Measurements from ENCODE around the gene STK11. TPM values are rescaled to one million over a fixed set of nuclear protein-coding genes. Genes with fewer than 3 reads are reported as not detected.

The STK11 gene
- polyA plus RNA-seq, 1 donor from 2014 or later = 14.9 TPM

DNA sequence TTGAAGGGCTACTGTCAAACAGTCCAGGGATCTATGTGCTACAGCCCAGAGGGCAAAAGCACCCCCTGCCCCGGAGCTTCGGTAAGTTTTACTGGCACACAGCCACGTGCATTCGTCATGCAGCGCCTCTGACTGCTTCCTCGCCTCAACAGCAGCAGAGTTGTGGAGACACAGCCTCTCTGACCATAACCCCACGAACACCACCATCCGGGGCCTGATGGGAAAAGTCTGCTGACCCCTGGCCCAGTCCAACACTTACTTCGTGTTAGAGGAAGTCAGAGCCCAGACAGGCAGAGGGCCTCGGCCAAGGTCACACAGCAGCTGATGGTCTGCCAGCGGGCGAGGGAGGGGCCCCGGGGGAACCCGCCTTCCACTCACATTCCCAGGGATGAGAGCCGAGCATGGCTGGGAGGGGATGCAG is 27.1 kb downstream of the STK11 start:
- Mint-ChIP-seq H3K27me3 (no peaks in the 10 kb centered on the region), H3K4me3 (peak overlapping the region in 2 of 4 donors; percentile 23 to 78), H3K36me3 (no peaks in the 10 kb centered on the region), H3K27ac (peak overlapping the region in 1 of 3 donors; percentile 87), H3K9me3 (no peaks in the 10 kb centered on the region), H3K4me1 (no peaks in the 10 kb centered on the region)

DNA sequence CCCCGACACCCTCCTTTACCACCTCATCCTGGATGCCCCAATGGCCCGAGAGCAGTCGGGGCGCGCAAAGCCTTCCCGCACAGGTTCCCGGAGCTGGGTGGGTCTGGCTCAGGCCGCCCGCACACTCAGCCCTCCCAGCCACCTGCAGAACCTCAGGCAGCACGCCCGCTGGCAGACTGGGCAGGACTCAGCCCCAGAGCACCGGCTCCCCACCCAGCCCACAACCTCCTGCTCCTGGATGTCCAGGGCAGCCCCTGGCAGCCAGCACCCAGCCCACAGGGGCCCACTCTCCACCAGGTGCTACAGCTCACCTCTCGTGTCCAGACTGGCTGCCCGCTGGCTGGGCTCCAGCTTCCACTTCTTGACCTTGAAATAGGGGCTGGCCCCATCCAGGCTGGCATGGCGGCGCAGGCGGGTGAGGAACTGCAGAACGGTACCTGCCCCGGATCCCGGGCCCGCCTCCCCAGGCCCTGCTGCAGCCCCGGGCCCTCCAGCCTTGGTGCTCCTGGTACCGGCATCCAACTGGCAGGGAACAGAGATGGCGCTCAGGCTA is 27.6 kb downstream of the STK11 start:
- Mint-ChIP-seq H3K4me1 (no peaks in the 10 kb centered on the region), H3K36me3 (no peaks in the 10 kb centered on the region), H3K27me3 (no peaks in the 10 kb centered on the region), H3K27ac (no peak overlapping the region), H3K9me3 (no peaks in the 10 kb centered on the region), H3K4me3 (peak overlapping the region in 1 of 4 donors; percentile 23)

- Mint-ChIP-seq H3K4me1 (peaks cover 0 to 8% (median 5%) of the 10 kb centered on the region in 3 donors), H3K4me3 (no peak overlapping the region), H3K36me3 (no peaks in the 10 kb centered on the region), H3K27ac (no peak overlapping the region), H3K9me3 (peaks cover 0 to 2% (median 0%) of the 10 kb centered on the region in 3 donors), H3K27me3 (peaks cover 6% of the 10 kb centered on the region)
Measured at GRCh38 chr19:1234051-1234954, 28.7 kb downstream of the STK11 start.

DNA sequence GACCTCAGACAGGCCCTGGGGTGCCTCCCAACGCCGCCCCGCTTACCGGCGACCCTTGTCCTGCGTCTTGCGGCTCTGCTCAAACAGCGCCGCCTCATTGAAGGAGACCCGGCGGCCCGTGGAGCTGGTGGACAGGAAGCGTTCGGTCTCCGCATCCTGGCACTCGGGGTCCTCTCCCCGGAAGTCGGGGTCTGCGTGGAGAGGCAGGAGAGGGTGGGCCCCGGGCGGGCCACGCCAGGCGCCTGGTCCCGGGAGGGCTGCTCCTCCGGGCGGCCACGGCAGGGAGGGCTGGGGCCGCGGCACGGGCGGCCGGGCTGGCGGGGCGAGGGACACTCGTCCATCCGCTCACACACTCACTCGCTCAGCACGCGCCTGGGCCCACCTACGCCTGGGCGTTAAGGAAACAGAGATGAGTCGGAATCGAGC is 29.4 kb downstream of the STK11 start:
- H3K36me3 Mint-ChIP-seq = no peaks in the 10 kb centered on the region
- no peak overlapping the region for H3K4me3 Mint-ChIP-seq
- peaks cover 0 to 9% (median 7%) of the 10 kb centered on the region in 3 donors for H3K4me1 Mint-ChIP-seq

DNA sequence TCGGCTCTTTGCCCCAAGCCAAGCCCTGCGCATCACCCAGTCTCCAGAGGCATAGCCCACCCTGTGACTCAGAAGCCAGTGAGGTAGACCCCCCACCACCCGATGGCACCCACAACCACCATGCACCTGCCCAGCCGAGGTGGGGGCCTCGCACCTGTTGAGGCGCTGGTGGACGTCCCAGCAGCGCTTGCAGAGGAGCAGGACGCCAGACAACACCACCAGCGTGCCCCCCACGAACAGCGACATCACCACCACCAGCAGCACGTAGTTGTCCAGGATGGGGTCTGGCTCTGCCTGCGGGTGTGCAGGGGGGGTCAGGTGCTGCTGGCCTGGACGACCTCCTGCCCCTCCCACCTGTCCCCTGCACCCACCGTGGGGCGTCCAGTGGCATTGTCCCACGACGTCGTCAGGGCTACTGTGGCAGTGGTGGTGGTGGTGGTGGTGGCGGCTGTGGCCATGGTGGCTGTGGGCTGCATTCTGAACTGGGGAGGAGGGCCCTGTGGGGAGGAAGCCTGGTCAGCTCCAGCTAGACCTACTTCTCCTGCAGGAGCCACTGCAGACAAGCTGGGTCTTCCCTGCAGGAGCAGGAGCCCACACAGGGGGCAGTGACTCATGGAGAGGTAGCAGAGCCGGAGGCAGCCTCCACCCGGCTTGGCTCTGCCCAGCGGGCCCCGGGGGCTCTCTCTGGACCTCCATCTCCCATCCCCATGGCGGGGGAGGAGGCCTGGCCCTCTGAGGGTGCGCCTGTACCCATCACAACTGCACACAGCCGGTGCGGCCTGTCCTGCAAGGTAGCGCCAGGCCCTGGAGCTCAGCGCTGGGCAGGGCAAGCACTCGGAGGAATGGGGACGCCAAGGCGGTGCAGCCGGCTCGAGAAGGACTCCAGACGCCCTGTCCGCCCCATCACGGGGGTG is 30.3 kb downstream of the STK11 start:
- H3K4me1 Mint-ChIP-seq = peaks cover 0 to 9% (median 7%) of the 10 kb centered on the region in 3 donors
- no peak overlapping the region for H3K4me3 Mint-ChIP-seq
- H3K27ac Mint-ChIP-seq = no peak overlapping the region
- H3K27me3 Mint-ChIP-seq = peaks cover 6% of the 10 kb centered on the region
- no peaks in the 10 kb centered on the region for H3K36me3 Mint-ChIP-seq
- H3K9me3 Mint-ChIP-seq = peaks cover 0 to 2% (median 0%) of the 10 kb centered on the region in 3 donors

More for the DNA sequence above, 29.4 kb downstream of the STK11 start:
- Mint-ChIP-seq H3K27ac (no peak overlapping the region), H3K9me3 (peaks cover 0 to 2% (median 0%) of the 10 kb centered on the region in 3 donors), H3K27me3 (peaks cover 6% of the 10 kb centered on the region)

DNA sequence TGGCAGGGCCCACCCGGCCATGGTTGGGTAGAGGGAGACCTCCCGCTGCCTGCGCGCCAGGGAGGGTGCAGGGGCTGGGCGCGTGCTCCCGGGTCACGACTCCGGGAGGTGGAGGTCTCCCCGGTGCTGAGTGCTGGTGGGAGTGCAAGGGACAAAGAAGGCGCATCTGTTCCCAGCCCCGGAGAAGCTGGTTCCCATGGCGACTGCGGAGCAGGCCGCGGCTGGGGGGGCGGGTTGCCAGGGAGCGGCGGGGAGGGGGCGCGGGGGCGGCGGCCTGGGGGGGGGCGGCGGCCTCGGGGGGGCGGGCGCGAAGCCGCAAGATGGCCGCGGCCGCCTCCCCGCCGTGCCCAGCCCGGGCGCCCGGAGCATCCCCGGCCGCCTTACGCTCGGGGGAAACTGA is 31.0 kb downstream of the STK11 start:
- H3K27me3 Mint-ChIP-seq = peaks cover 8% of the 10 kb centered on the region
- no peak overlapping the region for H3K4me3 Mint-ChIP-seq
- H3K9me3 Mint-ChIP-seq = peaks cover 0 to 2% (median 0%) of the 10 kb centered on the region in 3 donors
- peaks cover 4 to 12% (median 10%) of the 10 kb centered on the region in 3 donors for H3K4me1 Mint-ChIP-seq
- H3K27ac Mint-ChIP-seq = no peak overlapping the region
- H3K36me3 Mint-ChIP-seq = peaks cover 2% of the 10 kb centered on the region

GRCh38 chr19:1237027-1237659 is 31.6 kb downstream of the STK11 start:
- peaks cover 8% of the 10 kb centered on the region for H3K27me3 Mint-ChIP-seq
- H3K4me3 Mint-ChIP-seq = no peak overlapping the region
- no peak overlapping the region for H3K27ac Mint-ChIP-seq
- peaks cover 2% of the 10 kb centered on the region for H3K36me3 Mint-ChIP-seq
- H3K4me1 Mint-ChIP-seq = peaks cover 5 to 13% (median 11%) of the 10 kb centered on the region in 3 donors
- peaks cover 0 to 2% (median 0%) of the 10 kb centered on the region in 3 donors for H3K9me3 Mint-ChIP-seq

- Mint-ChIP-seq H3K9me3 (peaks cover 0 to 2% (median 0%) of the 10 kb centered on the region in 3 donors), H3K27ac (peak within 1 kb of the TSS; percentile 63 to 95 (median 71)), H3K4me3 (peak within 1 kb of the TSS; percentile 84 to 94 (median 88)), H3K36me3 (peaks cover 2% of the 10 kb centered on the region), H3K27me3 (peaks cover 8% of the 10 kb centered on the region), H3K4me1 (peaks cover 5 to 13% (median 12%) of the 10 kb centered on the region in 3 donors)
Measured at GRCh38 chr19:1237754-1238368, 32.3 kb downstream of the STK11 start, which contains the start of gene CBARP. Gene CBARP (minus strand): TSS chr19:1238005. CDS start chr19:1236100, 1,905 bp downstream.

- H3K4me3 Mint-ChIP-seq = peak overlapping the region; percentile 84 to 94 (median 88)
- peaks cover 8% of the 10 kb centered on the region for H3K27me3 Mint-ChIP-seq
- peaks cover 5 to 18% (median 13%) of the 10 kb centered on the region in 3 donors for H3K4me1 Mint-ChIP-seq
- H3K36me3 Mint-ChIP-seq = peaks cover 2% of the 10 kb centered on the region
- H3K27ac Mint-ChIP-seq = peak overlapping the region; percentile 63 to 95 (median 71)
- peaks cover 0 to 2% (median 0%) of the 10 kb centered on the region in 3 donors for H3K9me3 Mint-ChIP-seq
Measured at GRCh38 chr19:1238369-1239303, 33.1 kb downstream of the STK11 start.

- Mint-ChIP-seq H3K4me3 (peak overlapping the region; percentile 55 to 90 (median 76)), H3K27ac (peak overlapping the region; percentile 63 to 95 (median 71)), H3K4me1 (peaks cover 6 to 18% (median 13%) of the 10 kb centered on the region in 3 donors), H3K36me3 (peaks cover 2% of the 10 kb centered on the region), H3K27me3 (peaks cover 8% of the 10 kb centered on the region), H3K9me3 (peaks cover 0 to 2% (median 0%) of the 10 kb centered on the region in 3 donors)
Measured at GRCh38 chr19:1239420-1239795, 33.8 kb downstream of the STK11 start.

- peak overlapping the region in 3 of 4 donors; percentile 59 to 87 (median 74) for H3K4me3 Mint-ChIP-seq
Measured at GRCh38 chr19:1239796-1240737, 34.5 kb downstream of the STK11 start.

GRCh38 chr19:1240925-1241324 is 35.3 kb downstream of the STK11 start:
- Mint-ChIP-seq H3K27me3 (peaks cover 8% of the 10 kb centered on the region), H3K4me3 (peak overlapping the region in 3 of 4 donors; percentile 83 to 95 (median 89)), H3K36me3 (peaks cover 2% of the 10 kb centered on the region), H3K9me3 (peaks cover 0 to 2% (median 0%) of the 10 kb centered on the region in 3 donors), H3K27ac (peak overlapping the region; percentile 81 to 97 (median 95)), H3K4me1 (peaks cover 10 to 20% (median 15%) of the 10 kb centered on the region in 3 donors)

More at GRCh38 chr19:1239796-1240737, 34.5 kb downstream of the STK11 start:
- peaks cover 0 to 2% (median 0%) of the 10 kb centered on the region in 3 donors for H3K9me3 Mint-ChIP-seq
- peaks cover 2% of the 10 kb centered on the region for H3K36me3 Mint-ChIP-seq
- peaks cover 8% of the 10 kb centered on the region for H3K27me3 Mint-ChIP-seq
- H3K4me1 Mint-ChIP-seq = peaks cover 10 to 20% (median 15%) of the 10 kb centered on the region in 3 donors
- H3K27ac Mint-ChIP-seq = peak overlapping the region in 2 of 3 donors; percentile 63 to 95
